ENCODE measurements around the gene ATL1.
"Not testable (repeated sequence)": the region's sequence is repeated elsewhere in the genome, so short reads cannot be mapped to it uniquely, and the experiment has no call there.

DNA sequence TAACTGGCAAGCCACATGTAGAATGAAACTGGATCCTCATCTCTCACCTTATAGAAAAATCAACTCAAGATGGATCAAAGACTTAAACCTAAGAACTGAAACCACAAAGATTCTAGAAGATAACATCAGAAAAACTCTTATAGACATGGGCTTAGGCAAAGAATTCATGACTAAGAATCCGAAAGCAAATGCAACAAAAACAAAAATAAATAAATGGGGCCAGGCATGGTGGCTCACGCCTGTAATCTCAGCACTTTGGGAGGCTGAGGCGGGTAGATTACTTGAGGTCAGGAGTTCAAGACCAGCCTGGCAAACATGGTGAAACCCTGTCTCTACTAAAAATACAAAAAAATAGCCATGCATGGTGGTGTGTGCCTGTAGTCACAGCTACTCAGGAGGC, 7.1 kb upstream of the ATL1 start:
- TF ChIP-seq, protein P1, sequence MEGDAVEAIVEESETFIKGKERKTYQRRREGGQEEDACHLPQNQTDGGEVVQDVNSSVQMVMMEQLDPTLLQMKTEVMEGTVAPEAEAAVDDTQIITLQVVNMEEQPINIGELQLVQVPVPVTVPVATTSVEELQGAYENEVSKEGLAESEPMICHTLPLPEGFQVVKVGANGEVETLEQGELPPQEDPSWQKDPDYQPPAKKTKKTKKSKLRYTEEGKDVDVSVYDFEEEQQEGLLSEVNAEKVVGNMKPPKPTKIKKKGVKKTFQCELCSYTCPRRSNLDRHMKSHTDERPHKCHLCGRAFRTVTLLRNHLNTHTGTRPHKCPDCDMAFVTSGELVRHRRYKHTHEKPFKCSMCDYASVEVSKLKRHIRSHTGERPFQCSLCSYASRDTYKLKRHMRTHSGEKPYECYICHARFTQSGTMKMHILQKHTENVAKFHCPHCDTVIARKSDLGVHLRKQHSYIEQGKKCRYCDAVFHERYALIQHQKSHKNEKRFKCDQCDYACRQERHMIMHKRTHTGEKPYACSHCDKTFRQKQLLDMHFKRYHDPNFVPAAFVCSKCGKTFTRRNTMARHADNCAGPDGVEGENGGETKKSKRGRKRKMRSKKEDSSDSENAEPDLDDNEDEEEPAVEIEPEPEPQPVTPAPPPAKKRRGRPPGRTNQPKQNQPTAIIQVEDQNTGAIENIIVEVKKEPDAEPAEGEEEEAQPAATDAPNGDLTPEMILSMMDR (tag by site-specific recombination; IDR thresholded peaks at IDR 0.05), result not testable (repeated sequence)
- TF ChIP-seq ZNF510 (tag by site-specific recombination; IDR thresholded peaks at IDR 0.05; ENCODE audit: insufficient replicate concordance); GFI1B (tag by site-specific recombination; IDR thresholded peaks at IDR 0.05); SETDB1 (IDR thresholded peaks at IDR 0.05; ENCODE audit: insufficient read length, low read length); ZNF776 (tag by site-specific recombination; IDR thresholded peaks at IDR 0.05; ENCODE audit: borderline replicate concordance): not testable (repeated sequence)
- TF ChIP-seq, protein P2, sequence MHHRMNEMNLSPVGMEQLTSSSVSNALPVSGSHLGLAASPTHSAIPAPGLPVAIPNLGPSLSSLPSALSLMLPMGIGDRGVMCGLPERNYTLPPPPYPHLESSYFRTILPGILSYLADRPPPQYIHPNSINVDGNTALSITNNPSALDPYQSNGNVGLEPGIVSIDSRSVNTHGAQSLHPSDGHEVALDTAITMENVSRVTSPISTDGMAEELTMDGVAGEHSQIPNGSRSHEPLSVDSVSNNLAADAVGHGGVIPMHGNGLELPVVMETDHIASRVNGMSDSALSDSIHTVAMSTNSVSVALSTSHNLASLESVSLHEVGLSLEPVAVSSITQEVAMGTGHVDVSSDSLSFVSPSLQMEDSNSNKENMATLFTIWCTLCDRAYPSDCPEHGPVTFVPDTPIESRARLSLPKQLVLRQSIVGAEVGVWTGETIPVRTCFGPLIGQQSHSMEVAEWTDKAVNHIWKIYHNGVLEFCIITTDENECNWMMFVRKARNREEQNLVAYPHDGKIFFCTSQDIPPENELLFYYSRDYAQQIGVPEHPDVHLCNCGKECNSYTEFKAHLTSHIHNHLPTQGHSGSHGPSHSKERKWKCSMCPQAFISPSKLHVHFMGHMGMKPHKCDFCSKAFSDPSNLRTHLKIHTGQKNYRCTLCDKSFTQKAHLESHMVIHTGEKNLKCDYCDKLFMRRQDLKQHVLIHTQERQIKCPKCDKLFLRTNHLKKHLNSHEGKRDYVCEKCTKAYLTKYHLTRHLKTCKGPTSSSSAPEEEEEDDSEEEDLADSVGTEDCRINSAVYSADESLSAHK (tag by site-specific recombination; IDR thresholded peaks at IDR 0.05), result not testable (repeated sequence)
- TF ChIP-seq, protein P3, sequence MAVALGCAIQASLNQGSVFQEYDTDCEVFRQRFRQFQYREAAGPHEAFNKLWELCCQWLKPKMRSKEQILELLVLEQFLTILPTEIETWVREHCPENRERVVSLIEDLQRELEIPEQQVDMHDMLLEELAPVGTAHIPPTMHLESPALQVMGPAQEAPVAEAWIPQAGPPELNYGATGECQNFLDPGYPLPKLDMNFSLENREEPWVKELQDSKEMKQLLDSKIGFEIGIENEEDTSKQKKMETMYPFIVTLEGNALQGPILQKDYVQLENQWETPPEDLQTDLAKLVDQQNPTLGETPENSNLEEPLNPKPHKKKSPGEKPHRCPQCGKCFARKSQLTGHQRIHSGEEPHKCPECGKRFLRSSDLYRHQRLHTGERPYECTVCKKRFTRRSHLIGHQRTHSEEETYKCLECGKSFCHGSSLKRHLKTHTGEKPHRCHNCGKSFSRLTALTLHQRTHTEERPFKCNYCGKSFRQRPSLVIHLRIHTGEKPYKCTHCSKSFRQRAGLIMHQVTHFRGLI (tag by site-specific recombination; IDR thresholded peaks at IDR 0.05), result not testable (repeated sequence)
- TF ChIP-seq, protein P4, sequence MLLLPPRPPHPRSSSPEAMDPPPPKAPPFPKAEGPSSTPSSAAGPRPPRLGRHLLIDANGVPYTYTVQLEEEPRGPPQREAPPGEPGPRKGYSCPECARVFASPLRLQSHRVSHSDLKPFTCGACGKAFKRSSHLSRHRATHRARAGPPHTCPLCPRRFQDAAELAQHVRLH (tag by site-specific recombination; IDR thresholded peaks at IDR 0.05), result not testable (repeated sequence)
- TF ChIP-seq, protein P5, sequence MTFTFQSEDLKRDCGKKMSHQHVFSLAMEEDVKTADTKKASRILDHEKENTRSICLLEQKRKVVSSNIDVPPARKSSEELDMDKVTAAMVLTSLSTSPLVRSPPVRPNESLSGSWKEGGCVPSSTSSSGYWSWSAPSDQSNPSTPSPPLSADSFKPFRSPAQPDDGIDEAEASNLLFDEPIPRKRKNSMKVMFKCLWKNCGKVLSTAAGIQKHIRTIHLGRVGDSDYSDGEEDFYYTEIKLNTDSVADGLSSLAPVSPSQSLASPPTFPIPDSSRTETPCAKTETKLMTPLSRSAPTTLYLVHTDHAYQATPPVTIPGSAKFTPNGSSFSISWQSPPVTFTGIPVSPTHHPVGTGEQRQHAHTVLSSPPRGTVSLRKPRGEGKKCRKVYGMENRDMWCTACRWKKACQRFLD (tag by site-specific recombination; IDR thresholded peaks at IDR 0.05), result not testable (repeated sequence)

Data from HEK293 (cell line).